ENCODE results near the gene TAF6. TPM values are rescaled to one million over a fixed set of nuclear protein-coding genes. Genes with fewer than 3 reads are reported as not detected.
A peak's percentile ranks its signal among the peaks of the same experiment; 100 is the strongest.

Gene TAF6
- total RNA-seq, 1 donor from 2014 or later = 22.9 TPM

DNA sequence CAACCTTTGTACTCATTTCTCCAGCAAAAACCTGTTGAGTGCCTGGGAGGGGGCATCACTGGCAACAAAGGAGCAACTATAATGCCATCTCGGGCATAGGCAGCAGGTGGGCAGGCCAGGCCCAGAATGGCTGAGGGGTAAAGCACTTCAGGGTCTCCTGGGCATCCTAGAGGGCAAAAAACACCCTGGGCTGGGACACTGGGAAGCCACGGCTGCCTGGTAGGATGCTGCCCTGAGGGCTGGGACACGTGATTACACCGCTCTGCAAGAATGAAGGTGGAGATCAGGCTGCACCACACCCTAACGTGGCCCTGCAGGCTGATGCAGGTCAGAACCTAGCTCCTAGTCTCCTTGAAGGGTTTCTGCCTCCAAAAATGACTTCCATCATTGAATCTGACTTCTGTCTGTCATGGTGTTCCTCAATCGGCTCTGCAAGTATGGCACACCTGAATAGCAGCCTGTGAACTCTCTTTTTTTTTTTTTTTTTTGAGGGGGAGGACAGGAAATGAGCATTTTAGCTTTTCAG lies 43.9 kb upstream of the TAF6 start:
- TF ChIP-seq, protein P1, sequence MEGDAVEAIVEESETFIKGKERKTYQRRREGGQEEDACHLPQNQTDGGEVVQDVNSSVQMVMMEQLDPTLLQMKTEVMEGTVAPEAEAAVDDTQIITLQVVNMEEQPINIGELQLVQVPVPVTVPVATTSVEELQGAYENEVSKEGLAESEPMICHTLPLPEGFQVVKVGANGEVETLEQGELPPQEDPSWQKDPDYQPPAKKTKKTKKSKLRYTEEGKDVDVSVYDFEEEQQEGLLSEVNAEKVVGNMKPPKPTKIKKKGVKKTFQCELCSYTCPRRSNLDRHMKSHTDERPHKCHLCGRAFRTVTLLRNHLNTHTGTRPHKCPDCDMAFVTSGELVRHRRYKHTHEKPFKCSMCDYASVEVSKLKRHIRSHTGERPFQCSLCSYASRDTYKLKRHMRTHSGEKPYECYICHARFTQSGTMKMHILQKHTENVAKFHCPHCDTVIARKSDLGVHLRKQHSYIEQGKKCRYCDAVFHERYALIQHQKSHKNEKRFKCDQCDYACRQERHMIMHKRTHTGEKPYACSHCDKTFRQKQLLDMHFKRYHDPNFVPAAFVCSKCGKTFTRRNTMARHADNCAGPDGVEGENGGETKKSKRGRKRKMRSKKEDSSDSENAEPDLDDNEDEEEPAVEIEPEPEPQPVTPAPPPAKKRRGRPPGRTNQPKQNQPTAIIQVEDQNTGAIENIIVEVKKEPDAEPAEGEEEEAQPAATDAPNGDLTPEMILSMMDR (IDR thresholded peaks at IDR 0.05; ENCODE audit: insufficient read depth, low read length, severe bottlenecking) = no peak
- DNase-seq (ENCODE audit: low read depth) (peak; percentile 83), FAIRE-seq (no peak)
- Histone ChIP-seq H3K27me3 (ENCODE audit: control insufficient read depth, insufficient read depth, low read length) (no peaks in the 10 kb centered on the region), H3K36me3 (ENCODE audit: control insufficient read depth, insufficient read depth, low read length) (no peaks in the 10 kb centered on the region), H3K4me3 (ENCODE audit: low read depth, low read length) (no peak overlapping the region)

DNA sequence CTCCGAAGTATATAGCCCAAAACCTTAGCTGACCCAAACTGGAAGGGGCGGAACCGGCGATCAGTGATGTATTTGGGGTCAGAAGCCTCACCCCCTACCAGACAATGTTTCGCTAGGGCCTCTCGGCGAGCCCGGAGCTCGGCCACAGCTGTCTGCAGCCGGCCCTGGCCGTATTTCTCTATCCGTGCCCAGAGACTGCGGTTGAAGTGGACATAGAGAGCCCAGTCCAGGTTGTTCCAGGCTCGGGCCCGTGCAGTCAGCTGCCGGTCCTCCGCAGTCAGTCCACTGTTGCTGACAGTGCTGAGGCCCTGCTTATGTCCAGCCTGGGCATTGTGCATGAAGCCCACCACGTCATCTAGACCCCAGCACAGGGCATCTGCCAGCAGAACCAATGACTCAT lies 40.9 kb upstream of the TAF6 start:
- H3K27me3 ChIP-seq (ENCODE audit: control insufficient read depth, insufficient read depth, low read length) = no peaks in the 10 kb centered on the region
- peaks cover 13% of the 10 kb centered on the region for H3K36me3 ChIP-seq (ENCODE audit: control insufficient read depth, insufficient read depth, low read length)
- TF ChIP-seq, protein P1 (IDR thresholded peaks at IDR 0.05; ENCODE audit: insufficient read depth, low read length, severe bottlenecking) = no peak
- no peak for FAIRE-seq
- no peak for DNase-seq (ENCODE audit: low read depth)
- H3K4me3 ChIP-seq (ENCODE audit: low read depth, low read length) = no peak overlapping the region

DNA sequence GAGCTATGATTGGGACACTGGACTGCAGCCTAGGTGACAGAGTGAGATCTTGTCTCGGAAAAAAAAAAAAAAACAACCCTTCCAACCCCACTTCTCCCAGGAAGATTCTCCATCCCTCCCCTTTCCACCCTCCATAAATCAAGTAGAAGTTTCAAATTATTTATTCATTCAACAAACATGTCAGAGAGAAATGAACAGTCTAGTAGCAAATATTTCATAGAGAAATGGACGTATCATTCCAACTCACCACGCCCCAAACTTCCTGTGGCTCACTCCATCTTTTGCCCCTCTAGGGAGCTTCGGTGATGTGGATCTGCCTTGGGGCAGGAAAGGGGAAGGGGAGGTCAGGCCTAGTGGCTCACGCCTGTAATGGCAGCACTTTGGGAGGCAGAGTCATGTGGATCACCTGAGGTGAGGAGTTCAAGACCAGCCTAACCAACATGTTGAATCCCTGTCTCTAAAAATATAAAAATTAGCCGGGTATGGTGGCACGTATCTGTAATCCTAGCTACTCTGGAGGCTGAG lies 40.0 kb upstream of the TAF6 start:
- Histone ChIP-seq H3K27me3 (ENCODE audit: control insufficient read depth, insufficient read depth, low read length) (no peaks in the 10 kb centered on the region), H3K36me3 (ENCODE audit: control insufficient read depth, insufficient read depth, low read length) (peaks cover 17% of the 10 kb centered on the region), H3K4me3 (ENCODE audit: low read depth, low read length) (peak overlapping the region; percentile 78)
- no peak for FAIRE-seq
- TF ChIP-seq, protein P1 (IDR thresholded peaks at IDR 0.05; ENCODE audit: insufficient read depth, low read length, severe bottlenecking) = no peak
- DNase-seq (ENCODE audit: low read depth) = no peak

DNA sequence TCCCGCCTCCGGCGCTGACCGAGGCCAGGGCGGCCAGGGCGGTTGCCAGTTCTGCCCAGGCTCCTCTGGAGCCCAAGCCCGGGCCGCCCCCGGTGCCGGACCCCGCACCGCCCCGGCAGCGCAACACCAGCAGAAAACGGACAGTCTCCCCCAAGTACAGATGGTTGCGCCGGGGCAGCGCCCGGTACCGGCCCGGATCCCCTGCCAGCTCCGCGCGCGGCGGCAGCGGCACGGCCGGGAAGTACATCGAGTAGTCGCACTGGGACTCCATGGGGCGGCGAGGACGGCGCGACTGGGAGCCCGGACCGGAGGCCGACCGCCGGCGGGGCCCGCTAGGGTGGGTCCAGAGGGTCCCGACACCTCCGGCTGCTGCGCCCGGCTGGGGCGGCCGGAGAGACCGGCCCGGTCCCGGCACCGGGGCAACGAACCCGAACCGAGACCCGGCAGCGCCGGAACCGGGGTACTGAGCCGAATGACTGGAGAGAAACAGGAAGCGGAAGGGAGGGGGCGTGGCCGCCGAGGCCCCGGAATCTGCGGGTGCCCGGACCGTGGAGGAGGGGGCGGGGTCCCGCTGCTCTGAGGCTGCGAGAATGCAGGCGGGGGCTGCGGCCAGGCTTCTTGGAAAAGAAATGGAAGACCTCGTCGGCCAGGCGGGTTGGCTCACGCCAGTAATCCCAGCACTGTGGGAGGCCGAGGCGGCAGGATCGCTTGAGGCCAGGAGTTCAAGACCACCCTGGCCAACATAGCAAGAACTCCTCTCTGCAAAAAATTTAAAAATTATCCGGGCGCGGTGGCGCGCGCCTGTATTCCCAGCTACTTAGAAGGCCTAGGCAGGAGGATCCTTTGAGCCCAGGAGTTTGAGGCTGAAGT lies 39.3 kb upstream of the TAF6 start, which contains the start of gene TRAPPC14:
Gene TRAPPC14, minus strand, starts transcription at position 495 of the 870 bp plus-strand sequence. Its CDS starts 224 bp downstream, at position 271.
- TF ChIP-seq, protein P1 (IDR thresholded peaks at IDR 0.05; ENCODE audit: insufficient read depth, low read length, severe bottlenecking) = no peak
- no peak for FAIRE-seq
- H3K27me3 ChIP-seq (ENCODE audit: control insufficient read depth, insufficient read depth, low read length) = no peaks in the 10 kb centered on the region
- H3K36me3 ChIP-seq (ENCODE audit: control insufficient read depth, insufficient read depth, low read length) = peaks cover 20% of the 10 kb centered on the region
- DNase-seq (ENCODE audit: low read depth) = peak; percentile 60
- peak within 1 kb of the TSS; percentile 78 for H3K4me3 ChIP-seq (ENCODE audit: low read depth, low read length)

DNA sequence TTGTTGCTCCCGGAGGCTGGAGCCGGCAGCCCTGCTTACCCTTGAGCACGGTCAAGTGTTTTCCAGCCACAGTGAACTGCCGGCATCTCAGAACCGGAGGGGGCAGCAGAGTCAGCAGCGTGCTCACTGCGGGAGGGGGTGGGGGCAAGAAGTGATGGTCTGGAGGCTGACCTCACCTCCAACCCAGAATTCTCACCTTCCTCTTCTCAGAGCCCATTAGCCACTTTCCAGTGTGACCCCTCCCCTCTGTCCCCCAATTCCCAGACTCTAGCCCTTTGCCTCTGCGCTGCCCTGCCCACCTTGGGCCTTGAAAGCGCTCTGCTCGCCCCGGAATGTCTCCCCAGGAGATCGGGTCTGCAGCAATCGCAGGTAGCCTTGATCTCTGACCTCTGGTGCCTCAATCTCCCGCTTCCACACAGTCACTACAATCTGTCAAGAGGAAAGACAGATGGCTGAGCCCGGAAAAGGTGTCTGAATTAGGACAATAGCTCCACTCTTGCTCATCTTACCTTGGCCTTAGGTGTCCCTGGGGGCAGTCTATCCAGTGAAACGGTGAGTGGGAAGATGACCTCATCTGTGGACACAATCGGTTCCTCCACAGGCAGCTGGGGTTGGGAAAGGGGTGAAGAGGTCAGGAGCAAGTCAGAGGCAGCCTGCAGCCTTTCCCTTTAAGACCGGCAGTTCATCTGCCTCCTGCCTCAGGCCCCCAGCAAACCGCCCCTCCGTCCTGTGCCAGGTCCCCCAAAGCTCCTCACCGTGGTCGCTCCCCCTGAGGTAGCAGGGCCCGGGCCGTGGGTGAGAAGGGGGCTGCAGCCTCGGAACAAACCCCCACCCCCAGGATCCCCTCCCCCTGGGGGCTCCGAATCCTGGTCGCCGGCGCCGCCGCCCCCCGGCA lies 38.4 kb upstream of the TAF6 start:
- TF ChIP-seq, protein P1 (IDR thresholded peaks at IDR 0.05; ENCODE audit: insufficient read depth, low read length, severe bottlenecking) = peak; percentile 37
- DNase-seq (ENCODE audit: low read depth) (peak; percentile 78), FAIRE-seq (no peak)
- Histone ChIP-seq H3K4me3 (ENCODE audit: low read depth, low read length) (peak overlapping the region; percentile 78), H3K27me3 (ENCODE audit: control insufficient read depth, insufficient read depth, low read length) (no peaks in the 10 kb centered on the region), H3K36me3 (ENCODE audit: control insufficient read depth, insufficient read depth, low read length) (peaks cover 22% of the 10 kb centered on the region)
